GM12872 (cell line): ENCODE data around the gene FTCD.

Source experiments
- TF ChIP-seq, protein P1 (sequence below): IDR thresholded peaks from 3 replicates; pipeline ENCODE4 v1.5.1; 2011; ENCODE audit warnings: low read depth, mild to moderate bottlenecking, low read length, moderate library complexity; ENCODE audit not compliant: insufficient read depth

Gene FTCD

DNA sequence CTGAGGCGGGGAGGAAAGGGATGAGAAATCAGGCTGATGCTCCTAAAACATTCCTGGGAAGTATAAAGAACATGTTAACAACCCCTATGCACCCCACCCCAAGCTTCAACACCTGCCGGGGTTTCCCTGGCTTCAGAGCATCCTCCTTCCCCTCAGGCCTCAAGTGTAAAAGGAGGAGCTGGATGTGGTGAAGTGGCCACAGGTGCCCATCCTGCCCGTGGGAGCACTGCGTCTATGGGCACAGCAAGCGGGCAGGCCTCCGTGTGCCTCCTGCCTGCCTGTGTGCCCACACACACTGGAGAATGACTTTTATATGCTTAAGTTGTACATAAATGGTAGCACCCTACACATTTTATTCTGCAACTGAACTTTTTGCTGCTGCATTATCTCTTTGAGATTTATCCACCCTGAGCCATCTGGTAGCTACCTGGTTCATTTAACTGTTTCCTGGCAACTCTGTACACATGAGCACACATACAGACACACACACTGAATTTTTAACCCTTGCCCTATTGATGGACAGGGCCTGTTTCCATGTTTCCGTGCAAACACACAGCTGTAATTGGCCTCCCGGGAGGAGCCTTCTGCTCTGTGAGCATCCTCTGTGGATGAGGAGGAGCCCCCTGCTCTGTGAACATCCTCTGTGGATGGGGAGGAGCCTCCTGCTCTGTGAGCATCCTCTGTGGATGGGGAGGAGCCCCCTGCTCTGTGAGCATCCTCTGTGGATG is 13.4 kb upstream of the FTCD start:
- TF ChIP-seq, protein P1, sequence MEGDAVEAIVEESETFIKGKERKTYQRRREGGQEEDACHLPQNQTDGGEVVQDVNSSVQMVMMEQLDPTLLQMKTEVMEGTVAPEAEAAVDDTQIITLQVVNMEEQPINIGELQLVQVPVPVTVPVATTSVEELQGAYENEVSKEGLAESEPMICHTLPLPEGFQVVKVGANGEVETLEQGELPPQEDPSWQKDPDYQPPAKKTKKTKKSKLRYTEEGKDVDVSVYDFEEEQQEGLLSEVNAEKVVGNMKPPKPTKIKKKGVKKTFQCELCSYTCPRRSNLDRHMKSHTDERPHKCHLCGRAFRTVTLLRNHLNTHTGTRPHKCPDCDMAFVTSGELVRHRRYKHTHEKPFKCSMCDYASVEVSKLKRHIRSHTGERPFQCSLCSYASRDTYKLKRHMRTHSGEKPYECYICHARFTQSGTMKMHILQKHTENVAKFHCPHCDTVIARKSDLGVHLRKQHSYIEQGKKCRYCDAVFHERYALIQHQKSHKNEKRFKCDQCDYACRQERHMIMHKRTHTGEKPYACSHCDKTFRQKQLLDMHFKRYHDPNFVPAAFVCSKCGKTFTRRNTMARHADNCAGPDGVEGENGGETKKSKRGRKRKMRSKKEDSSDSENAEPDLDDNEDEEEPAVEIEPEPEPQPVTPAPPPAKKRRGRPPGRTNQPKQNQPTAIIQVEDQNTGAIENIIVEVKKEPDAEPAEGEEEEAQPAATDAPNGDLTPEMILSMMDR = no peak

DNA sequence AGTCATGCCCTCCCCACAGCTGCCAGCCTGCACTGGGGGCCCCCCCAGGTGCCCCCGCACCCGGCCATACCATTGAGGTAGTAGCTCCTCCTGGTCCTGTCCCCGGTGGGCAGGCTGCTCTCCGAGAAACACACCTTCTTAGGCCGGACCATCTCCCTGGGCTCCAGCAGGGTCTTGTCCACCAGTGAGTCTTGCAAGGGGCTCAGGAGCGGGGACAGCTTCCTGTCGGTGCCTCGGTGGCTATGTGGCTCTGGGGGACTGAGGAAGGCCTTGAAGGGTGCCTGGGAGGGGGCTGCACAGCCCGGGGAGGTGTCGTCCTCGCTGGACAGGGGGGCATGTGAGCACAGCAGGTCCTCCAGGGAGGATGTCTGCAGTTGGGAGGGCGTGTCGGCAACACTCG is 12.9 kb upstream of the FTCD start:
- TF ChIP-seq, protein P1 = no peak

DNA sequence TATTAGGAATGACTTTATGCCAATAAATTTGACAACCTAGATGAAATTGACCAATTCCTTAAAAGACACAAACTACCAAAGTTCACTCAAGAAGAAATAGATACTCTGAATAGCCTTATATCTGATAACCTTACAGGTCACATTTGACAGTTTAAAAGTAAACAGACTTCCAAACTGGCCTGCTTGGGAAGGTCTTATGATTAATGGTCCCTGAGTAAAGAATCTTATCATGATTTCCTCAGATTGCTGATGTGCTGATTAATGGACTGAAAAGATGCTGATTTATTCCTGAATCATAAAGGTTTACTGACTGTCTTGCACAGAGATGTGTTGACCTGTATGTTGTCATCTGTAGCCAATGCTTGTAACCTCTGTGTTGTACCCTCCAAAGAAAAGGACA is 9.7 kb upstream of the FTCD start:
- TF ChIP-seq, protein P1 = no peak

DNA sequence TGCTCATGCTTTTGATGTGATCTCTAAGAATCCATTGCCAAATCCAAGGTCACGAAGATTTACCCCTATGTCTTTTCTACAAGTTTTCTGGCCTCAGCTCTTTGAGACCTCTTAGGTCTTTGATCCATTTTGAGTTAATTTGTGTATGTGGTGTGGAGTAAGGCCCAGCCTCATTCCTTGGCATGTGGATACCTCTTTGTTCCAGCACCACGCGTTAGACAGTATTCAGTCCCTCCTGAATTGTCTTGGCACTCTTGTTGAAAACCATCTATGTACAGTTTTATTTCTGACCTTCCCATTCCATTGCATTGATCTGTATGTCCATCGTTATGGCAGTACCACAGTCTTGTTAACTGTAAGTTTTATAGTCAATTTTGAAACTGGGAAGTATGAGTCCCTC is 8.0 kb upstream of the FTCD start:
- TF ChIP-seq, protein P1 = no peak

DNA sequence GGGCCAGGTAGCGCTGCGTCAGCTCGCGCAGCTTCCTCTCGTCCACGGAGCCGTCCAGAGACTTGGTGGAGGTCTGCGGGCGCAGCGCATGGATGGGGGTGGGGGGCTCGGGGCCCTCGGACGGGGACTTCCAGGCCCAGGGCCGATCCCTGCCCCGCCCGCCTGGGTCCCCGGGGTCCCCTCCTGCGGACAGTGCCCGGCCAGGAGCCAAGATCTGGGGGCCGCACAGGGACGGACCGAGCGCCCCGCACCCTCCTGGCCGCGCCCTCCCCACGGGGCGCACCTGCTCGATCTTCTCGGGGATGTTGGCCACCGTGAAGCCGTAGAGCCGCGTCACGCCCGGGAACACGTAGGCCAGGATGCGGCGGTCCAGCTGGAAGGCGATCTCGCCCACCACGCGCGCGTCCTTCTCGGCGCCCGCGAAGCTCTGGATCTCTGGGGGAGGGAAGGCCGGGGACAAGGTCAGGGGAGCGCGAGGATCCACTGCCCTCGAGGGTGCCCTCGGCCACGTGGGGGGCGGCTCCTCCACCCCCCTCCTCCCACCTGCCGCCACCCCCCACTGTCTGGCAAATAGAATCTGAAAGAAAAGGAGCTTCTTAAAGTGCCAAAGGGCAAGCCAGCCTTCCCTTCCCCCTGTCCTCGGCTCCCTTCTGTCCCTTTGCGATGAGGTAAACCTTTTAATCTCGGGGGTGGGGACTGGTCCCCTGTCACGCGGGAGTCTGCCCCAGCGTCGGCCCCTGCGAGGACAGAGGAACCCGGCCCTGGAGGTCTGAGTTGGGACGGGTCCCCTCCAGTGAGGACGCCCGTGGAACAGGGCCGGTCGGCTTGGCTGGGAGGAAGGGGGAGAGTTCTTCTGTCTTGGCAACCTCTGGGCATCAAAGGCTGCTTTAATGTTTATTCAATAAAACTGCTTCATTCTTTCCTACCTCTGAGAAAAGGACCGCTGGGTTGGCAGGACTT is 6.5 kb upstream of the FTCD start:
- TF ChIP-seq, protein P1 = no peak

DNA sequence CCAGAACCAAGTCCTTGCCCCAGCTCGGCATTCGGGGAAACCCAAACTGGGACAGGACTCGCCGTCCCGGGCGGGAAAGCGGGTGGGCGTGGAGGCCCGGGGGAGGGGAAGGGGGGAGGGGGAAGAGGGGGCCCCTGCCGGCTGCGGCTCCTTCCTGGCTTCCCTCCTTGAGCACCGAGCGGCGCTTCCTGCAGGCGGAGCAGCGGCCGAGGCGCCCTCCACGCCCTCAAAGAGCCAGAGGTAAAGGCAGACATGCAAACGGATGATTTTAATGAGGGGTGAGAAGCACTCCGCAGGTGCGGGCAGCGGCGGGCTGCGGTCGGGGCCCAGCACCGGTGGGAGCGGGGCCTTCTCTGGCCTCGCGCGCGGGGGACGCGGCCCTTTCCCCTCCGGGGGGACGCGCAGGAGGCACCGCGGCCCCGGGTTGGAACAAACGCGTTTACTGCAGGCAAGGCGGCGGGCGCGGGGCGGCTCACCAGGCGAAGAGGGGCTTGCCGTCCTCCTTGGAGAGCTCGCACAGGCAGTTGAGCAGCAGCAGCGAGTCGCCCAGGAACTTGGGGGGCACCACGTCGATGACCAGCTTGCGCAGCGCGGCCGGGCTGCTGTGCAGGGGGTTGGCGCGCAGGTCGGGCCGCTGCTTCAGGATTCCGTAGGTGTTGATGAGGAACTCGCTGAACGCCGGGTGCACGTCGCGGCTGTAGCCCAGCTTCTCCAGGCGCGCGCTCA is 5.7 kb upstream of the FTCD start:
- TF ChIP-seq, protein P1 = no peak

DNA sequence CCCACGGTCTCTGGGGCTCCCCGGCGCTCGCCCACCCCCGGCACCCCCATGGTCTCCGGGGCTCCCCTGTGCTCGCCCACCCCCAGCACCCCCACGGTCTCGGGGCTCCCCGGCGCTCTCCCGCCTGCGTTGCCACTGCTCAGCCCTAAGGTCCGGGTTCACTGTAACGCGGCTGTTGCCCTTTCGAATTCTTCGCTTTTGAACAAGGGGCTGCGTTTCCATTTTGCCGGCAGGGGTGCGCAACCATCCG is 5.2 kb upstream of the FTCD start:
- TF ChIP-seq, protein P1 = no peak
